GM12865 (cell line): ENCODE data around the gene FXYD6.
A peak's percentile ranks its signal among the peaks of the same experiment; 100 is the strongest.

ENCODE experiments used
- DNase-seq: peaks from one replicate; pipeline ENCODE4 v3.0.0; 2010; ENCODE audit warnings: low read depth
- H3K4me3 ChIP-seq: 2 replicates; pipeline ENCODE4 v1.5.1; 2011; ENCODE audit warnings: mild to moderate bottlenecking, low read depth, low read length, control low read depth
- TF ChIP-seq, protein P1 (sequence below): IDR thresholded peaks from 2 replicates; pipeline ENCODE4 v1.5.1; 2011; ENCODE audit warnings: low read length, control low read depth, low read depth, inconsistent platforms; ENCODE audit not compliant: insufficient read depth; ENCODE audit errors: missing control alignments

The FXYD6 gene

DNA sequence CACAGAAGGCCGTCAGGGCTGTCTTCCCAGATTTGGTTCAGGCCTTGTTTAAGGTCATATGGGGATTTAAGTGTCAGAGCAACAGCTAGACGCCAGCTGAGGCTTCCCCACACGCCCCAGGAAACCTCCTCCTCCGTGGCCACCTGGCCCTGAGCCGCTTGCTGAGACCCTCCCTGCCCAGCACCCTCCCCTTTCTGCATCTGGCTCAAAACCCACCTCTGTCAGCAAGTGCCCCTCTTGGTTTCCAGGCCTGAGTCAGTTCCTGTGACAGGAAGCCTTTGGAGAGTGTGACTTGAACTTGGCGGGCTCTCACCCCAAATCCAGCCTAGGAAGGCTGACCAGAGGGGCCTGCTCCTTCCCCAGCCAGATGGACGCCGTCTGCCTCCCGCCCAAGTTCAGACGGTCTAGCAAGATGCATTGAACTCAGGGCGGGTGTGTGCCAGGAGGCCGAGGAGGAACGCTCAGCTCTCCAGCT is 52.5 kb downstream of the FXYD6 start:
- TF ChIP-seq, protein P1, sequence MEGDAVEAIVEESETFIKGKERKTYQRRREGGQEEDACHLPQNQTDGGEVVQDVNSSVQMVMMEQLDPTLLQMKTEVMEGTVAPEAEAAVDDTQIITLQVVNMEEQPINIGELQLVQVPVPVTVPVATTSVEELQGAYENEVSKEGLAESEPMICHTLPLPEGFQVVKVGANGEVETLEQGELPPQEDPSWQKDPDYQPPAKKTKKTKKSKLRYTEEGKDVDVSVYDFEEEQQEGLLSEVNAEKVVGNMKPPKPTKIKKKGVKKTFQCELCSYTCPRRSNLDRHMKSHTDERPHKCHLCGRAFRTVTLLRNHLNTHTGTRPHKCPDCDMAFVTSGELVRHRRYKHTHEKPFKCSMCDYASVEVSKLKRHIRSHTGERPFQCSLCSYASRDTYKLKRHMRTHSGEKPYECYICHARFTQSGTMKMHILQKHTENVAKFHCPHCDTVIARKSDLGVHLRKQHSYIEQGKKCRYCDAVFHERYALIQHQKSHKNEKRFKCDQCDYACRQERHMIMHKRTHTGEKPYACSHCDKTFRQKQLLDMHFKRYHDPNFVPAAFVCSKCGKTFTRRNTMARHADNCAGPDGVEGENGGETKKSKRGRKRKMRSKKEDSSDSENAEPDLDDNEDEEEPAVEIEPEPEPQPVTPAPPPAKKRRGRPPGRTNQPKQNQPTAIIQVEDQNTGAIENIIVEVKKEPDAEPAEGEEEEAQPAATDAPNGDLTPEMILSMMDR, result no peak
- no peak for DNase-seq
- H3K4me3 ChIP-seq, result no peak overlapping the region

DNA sequence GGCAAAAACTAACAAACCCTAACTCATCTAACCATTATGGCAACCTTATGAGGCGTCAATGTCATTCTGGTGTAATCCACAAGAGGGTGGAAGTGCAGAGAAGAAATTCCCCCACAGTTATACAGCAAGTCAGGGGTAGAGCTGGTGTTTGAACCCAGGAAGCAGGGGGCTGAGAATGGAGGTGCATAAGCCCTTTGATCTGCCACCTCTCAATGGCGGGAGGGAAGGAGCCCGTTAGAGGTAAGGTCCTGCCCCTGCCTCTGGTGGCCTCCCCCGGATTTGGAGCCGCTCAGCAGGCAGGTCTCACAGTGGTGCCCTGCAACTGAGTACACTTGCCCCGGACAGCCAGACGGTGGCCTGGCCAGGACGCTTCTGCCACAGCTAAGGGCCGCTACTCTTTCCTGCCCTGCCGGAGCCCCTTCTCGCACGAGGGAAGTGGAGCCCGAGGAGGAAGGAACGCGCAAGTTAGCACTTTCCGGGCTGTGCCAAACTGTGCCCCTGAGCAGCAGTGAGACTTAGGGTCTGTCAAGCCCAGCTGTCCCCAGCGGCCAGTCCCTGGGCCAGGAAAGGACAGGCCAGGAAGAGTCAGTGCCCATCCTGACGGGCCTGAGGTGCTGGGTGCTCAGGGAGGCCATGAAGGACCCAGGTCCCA is 53.0 kb downstream of the FXYD6 start:
- TF ChIP-seq, protein P1, result peak; percentile 35
- no peak overlapping the region for H3K4me3 ChIP-seq
- DNase-seq, result peak; percentile 46

DNA sequence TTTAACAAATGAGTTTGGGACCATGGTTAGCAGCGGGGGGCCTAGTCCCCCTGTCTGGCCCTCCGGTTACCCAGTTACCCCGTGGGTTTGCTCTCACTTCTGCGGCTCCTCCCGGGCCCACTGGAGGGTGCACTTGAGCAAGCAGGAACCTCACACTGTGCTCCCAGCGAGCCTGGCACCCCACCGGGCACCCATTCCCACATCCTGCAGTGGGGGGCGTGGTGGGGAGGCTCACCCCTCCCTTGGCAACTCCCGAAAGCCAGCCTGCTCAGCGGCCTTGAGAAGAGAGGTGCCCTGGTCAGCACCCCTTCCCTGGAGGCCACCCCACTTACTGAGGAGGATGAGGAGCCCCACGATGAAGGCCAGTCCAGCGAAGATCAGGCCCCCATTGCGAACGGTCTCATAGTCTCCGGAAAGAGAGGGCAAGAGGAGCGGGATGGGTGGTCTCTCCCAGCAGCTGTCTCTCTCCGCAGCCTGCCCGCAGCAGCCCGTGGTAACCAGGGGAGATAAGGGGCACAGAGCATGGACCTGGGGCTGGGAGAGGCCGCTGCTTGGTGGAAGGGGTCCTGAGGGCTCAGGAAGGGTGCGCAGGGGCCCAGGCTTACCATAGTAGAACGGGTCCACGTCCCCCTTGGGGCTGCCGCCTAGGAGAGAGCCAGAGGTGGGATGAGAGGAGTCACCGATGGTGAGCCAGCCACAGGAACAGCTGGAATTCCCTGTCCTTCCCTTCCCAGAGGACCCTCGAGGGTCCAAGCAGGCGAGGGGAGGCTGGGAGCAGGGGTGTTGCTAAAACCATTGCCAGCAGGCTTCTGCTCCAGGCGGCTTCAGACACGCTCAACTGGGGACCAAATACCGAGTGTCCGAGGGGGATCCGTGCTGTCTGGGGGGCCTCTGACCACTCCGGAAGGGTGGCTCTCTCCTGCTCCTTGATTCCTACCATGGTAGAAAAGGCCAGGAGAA is 54.1 kb downstream of the FXYD6 start:
- DNase-seq, result peak; percentile 31
- TF ChIP-seq, protein P1, result peak; percentile 73
- H3K4me3 ChIP-seq, result no peak overlapping the region

DNA sequence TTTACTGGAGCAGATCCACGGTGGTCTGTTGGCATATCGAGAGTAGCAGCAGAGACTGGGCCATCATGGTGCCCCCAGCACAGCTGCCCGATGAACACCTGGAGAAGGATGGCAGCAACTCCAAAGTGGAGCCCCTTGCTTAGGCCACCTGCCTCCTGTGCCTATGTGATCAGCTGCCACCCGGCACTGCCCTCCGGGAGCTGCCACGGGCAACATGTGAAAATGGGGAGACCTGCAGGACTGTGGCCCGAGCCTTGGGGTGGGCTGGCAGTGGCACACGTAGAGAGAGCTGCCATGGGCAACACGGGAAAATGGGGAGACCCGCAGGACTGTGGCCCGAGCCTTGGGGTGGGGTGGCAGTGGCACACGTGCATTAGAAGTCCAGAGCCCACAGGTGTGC is 55.0 kb downstream of the FXYD6 start:
- TF ChIP-seq, protein P1, result no peak
- no peak overlapping the region for H3K4me3 ChIP-seq
- no peak for DNase-seq

DNA sequence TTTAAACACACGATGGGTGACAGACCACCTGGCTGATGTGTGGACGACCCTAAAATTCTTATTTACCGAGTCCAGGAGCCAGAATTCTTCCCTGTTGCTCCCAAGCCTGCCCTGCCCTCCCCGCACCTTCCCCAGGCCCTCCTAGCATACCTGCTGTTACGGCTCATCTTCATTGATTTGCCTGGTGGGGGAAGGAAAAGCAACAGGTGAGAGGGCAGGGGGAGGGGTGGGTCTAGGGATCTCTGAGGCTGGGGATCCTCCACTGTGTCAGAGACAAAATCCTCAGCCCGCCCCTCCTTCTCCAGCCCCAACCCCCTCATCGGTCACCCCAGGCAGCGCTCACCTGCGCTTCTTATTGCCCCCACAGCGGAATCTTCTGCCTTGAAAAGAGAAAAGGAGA is 55.9 kb downstream of the FXYD6 start:
- DNase-seq, result no peak
- TF ChIP-seq, protein P1, result no peak
- no peak overlapping the region for H3K4me3 ChIP-seq

DNA sequence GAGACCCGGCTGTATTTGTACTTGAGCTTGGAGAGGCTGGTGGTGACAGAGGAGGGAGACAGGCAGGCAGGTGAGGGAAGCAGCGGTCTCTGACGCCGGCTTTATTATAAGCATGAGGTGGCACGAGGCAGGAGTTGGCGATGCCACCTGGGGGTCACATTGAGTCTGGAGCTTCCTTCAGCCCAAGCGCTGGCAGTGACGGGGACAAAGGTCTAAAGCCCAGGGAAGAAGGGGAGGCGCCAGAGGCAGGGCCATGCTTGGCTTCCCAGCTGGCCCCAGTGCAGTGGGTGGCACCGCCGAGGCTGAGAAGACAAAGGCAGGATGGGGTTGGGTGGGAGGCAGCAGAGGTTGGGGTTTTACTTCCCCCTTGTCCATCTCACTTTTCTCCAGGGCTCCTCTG is 56.4 kb downstream of the FXYD6 start:
- TF ChIP-seq, protein P1, result no peak
- DNase-seq, result no peak
- H3K4me3 ChIP-seq, result no peak overlapping the region
